MM.1S (cell line): ENCODE results near the gene ARPP19.

Experiments used
- EZH2 ChIP-seq: fragments of 300-600 bp; sonication (generic); optimal IDR thresholded peaks from 2 replicates; pipeline ENCODE3; 2017; ENCODE audit warnings: low read depth, mild to moderate bottlenecking, antibody characterized with exemption, low read length, mixed read lengths
- TF ChIP-seq, protein P1 (sequence below): fragments of 300-600 bp; sonication (generic); IDR thresholded peaks from 2 replicates; pipeline ENCODE4 v1.5.1; 2016; ENCODE audit warnings: antibody characterized with exemption, low read length, mixed read lengths

DNA sequence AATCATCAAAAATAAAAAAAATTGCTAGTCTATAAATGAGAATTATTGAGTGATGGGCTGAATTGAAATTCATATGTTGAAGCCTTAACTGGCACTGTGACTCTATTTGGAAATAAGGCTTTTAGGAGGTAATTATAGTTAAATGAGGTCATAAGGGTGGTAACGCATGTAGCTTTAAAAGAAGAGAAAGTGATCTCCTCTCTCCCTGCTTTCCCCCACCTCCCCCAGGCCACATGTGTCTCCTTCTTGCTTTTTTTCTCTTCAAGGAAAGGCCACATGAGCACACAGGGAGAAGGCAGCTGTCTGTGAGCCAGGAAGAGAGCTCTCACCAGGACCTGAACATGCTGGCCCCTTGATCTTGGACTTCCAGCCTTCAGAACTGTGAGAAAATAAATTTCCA lies 48.2 kb upstream of the ARPP19 start:
- TF ChIP-seq, protein P1, sequence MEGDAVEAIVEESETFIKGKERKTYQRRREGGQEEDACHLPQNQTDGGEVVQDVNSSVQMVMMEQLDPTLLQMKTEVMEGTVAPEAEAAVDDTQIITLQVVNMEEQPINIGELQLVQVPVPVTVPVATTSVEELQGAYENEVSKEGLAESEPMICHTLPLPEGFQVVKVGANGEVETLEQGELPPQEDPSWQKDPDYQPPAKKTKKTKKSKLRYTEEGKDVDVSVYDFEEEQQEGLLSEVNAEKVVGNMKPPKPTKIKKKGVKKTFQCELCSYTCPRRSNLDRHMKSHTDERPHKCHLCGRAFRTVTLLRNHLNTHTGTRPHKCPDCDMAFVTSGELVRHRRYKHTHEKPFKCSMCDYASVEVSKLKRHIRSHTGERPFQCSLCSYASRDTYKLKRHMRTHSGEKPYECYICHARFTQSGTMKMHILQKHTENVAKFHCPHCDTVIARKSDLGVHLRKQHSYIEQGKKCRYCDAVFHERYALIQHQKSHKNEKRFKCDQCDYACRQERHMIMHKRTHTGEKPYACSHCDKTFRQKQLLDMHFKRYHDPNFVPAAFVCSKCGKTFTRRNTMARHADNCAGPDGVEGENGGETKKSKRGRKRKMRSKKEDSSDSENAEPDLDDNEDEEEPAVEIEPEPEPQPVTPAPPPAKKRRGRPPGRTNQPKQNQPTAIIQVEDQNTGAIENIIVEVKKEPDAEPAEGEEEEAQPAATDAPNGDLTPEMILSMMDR = no peak
- no peak for TF ChIP-seq EZH2
